Erythroblast (primary cell): ENCODE measurements around the gene ALG9.

Source experiments
- GATA1 ChIP-seq: IDR thresholded peaks from 2 replicates; pipeline ENCODE4 v1.6.1; 2011; ENCODE audit warnings: low read depth, mild to moderate bottlenecking, control low read depth, low read length, moderate library complexity
- POLR2A ChIP-seq: IDR thresholded peaks from 2 replicates; pipeline ENCODE4 v1.6.1; 2011; ENCODE audit warnings: mild to moderate bottlenecking, low read length

DNA sequence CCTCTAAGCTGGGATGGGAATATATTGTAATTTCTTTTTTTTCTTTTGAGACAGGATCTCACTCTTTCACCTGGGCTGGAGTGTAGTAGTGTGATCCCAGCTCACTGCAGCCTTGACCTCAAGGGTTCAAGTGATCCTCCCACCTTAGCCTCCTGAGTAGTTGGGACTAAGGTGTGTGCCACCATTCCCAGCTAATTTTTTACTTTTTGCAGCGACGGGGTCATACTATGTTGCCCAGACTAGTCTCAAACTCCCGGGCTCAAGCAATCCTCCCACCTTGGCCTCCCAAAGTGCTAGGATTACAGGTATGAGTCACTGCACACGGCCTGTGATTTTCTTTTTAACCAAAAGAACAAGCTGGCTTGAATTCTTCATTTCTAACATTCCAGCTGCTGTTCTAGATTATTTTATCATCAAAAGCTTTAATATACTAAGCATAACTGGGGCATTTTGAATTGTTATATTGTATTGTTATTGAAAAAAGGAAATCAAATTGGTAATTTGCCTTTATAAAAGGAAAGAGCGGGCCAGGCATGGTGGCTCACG lies 78.4 kb downstream of the ALG9 start:
- TF ChIP-seq POLR2A (no peak), GATA1 (no peak)
